GM12891 (cell line): ENCODE measurements around the gene PCDHGB5.

Experiments used
- POLR2A ChIP-seq: IDR thresholded peaks from 2 replicates; pipeline ENCODE4 v1.6.1; 2011; ENCODE audit warnings: low read depth, low read length, control low read depth
- POLR2AphosphoS5 ChIP-seq: IDR thresholded peaks from 2 replicates; pipeline ENCODE4 v1.6.1; 2011; ENCODE audit warnings: low read depth, low read length, control low read depth
- POU2F2 ChIP-seq: IDR thresholded peaks from 2 replicates; pipeline ENCODE4 v1.6.1; 2011; ENCODE audit warnings: low read depth, mild to moderate bottlenecking, control low read depth, low read length, moderate library complexity
- SPI1 ChIP-seq: IDR thresholded peaks from 2 replicates; pipeline ENCODE4 v1.6.1; 2011; ENCODE audit warnings: low read depth, low read length, control low read depth
- TAF1 ChIP-seq: IDR thresholded peaks from 2 replicates; pipeline ENCODE4 v1.6.1; 2011; ENCODE audit warnings: low read depth, low read length, control low read depth

DNA sequence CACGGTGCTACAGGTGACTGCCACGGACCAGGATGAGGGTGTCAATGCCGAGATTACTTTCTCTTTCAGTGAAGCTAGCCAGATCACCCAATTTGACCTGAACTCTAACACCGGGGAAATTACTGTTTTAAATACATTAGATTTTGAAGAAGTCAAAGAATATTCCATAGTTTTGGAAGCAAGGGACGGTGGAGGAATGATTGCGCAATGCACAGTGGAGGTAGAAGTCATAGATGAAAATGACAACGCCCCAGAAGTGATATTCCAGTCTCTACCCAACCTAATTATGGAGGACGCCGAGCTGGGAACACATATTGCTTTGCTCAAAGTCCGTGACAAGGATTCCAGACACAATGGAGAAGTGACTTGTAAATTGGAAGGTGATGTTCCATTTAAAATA lies 9.1 kb upstream of the PCDHGB5 start:
- TF ChIP-seq POLR2A (no peak), POLR2AphosphoS5 (no peak), SPI1 (no peak), TAF1 (no peak), POU2F2 (no peak)
